H1 (cell line): ENCODE measurements around the gene THBS1.

Experiments used
- CREB1 ChIP-seq: IDR thresholded peaks from 2 replicates; pipeline ENCODE4 v1.6.1; 2012; ENCODE audit warnings: inconsistent platforms
- EGR1 ChIP-seq: IDR thresholded peaks from 2 replicates; pipeline ENCODE4 v1.6.1; 2011; ENCODE audit warnings: low read depth, low read length, borderline replicate concordance
- FOSL1 ChIP-seq: IDR thresholded peaks from 2 replicates; pipeline ENCODE4 v1.6.1; 2011; ENCODE audit warnings: mild to moderate bottlenecking, low read depth, low read length, moderate library complexity; ENCODE audit not compliant: insufficient read depth
- JUN ChIP-seq: IDR thresholded peaks from 2 replicates; pipeline ENCODE4 v1.6.1; 2011; ENCODE audit warnings: low read depth, mild to moderate bottlenecking, improper control_type of control experiment, low read length
- POLR2AphosphoS5 ChIP-seq: IDR thresholded peaks from 2 replicates; pipeline ENCODE4 v1.6.1; 2011; ENCODE audit warnings: low read depth, low read length
- SUZ12 ChIP-seq: fragments of 200-600 bp; sonication (generic); IDR thresholded peaks from 2 replicates; pipeline ENCODE4 v1.6.1; 2012; ENCODE audit warnings: mild to moderate bottlenecking, inconsistent platforms, low read length, moderate library complexity, mixed read lengths
- TAF1 ChIP-seq: IDR thresholded peaks from 2 replicates; pipeline ENCODE4 v1.6.1; 2011; ENCODE audit warnings: mild to moderate bottlenecking, low read depth, low read length
- TCF12 ChIP-seq: IDR thresholded peaks from 2 replicates; pipeline ENCODE4 v1.6.1; 2011; ENCODE audit warnings: low read depth, mild to moderate bottlenecking, low read length
- YY1 ChIP-seq: IDR thresholded peaks from 2 replicates; pipeline ENCODE4 v1.6.1; 2011; ENCODE audit warnings: low read depth, mild to moderate bottlenecking, low read length
- TF ChIP-seq, protein P1 (sequence below), 3 experiments: IDR thresholded peaks; 1 replicate in 2 of 3; 2 replicates in 1 of 3; pipeline versions ENCODE4 v1.5.1 to v1.6.1; 2011; ENCODE audit warnings: low read length in 3 of 3, mild to moderate bottlenecking in 3 of 3, inconsistent platforms in 2 of 3, low read depth in 1 of 3, moderate library complexity in 1 of 3; ENCODE audit not compliant: insufficient read depth in 1 of 3; ENCODE audit errors: control extremely low read depth in 1 of 3
- TF ChIP-seq, protein P2 (sequence below): IDR thresholded peaks from 2 replicates; pipeline ENCODE4 v1.6.1; 2011; ENCODE audit warnings: low read length, improper control_type of control experiment
- TF ChIP-seq, protein P3 (sequence below): IDR thresholded peaks from 2 replicates; pipeline ENCODE4 v1.6.1; 2012; ENCODE audit warnings: inconsistent platforms

DNA sequence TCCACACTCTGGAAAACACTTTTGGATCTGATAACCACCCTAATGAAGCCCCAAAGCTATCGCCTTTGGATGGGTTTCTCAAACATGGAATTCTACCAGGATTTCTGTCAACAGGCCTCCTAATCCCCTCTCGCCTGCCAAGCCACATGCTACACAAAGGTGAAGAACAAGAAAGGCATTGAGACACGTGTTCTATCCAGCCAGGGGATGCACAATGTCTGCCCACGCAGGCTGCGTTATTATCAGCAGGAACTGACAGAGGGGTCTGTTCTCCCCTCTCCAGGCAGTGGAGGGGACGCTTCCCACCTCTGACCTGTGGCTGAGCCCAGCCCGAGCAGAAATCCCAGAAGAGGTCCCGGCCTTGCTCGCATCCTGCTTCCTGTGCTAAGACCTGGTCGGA is 45.4 kb upstream of the THBS1 start:
- TF ChIP-seq, protein P1, sequence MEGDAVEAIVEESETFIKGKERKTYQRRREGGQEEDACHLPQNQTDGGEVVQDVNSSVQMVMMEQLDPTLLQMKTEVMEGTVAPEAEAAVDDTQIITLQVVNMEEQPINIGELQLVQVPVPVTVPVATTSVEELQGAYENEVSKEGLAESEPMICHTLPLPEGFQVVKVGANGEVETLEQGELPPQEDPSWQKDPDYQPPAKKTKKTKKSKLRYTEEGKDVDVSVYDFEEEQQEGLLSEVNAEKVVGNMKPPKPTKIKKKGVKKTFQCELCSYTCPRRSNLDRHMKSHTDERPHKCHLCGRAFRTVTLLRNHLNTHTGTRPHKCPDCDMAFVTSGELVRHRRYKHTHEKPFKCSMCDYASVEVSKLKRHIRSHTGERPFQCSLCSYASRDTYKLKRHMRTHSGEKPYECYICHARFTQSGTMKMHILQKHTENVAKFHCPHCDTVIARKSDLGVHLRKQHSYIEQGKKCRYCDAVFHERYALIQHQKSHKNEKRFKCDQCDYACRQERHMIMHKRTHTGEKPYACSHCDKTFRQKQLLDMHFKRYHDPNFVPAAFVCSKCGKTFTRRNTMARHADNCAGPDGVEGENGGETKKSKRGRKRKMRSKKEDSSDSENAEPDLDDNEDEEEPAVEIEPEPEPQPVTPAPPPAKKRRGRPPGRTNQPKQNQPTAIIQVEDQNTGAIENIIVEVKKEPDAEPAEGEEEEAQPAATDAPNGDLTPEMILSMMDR (IDR thresholded peaks at IDR 0.05; ENCODE audit: control extremely low read depth in 1 of 3, insufficient read depth in 1 of 3, low read depth in 1 of 3, low read length in 3 of 3) = no peak
- no peak for TF ChIP-seq EGR1
- TF ChIP-seq SUZ12 = no peak
- TF ChIP-seq FOSL1 = no peak
- TF ChIP-seq, protein P2, sequence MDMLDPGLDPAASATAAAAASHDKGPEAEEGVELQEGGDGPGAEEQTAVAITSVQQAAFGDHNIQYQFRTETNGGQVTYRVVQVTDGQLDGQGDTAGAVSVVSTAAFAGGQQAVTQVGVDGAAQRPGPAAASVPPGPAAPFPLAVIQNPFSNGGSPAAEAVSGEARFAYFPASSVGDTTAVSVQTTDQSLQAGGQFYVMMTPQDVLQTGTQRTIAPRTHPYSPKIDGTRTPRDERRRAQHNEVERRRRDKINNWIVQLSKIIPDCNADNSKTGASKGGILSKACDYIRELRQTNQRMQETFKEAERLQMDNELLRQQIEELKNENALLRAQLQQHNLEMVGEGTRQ = no peak
- TF ChIP-seq, protein P3, sequence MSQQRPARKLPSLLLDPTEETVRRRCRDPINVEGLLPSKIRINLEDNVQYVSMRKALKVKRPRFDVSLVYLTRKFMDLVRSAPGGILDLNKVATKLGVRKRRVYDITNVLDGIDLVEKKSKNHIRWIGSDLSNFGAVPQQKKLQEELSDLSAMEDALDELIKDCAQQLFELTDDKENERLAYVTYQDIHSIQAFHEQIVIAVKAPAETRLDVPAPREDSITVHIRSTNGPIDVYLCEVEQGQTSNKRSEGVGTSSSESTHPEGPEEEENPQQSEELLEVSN = no peak
- no peak for TF ChIP-seq JUN
- TF ChIP-seq POLR2AphosphoS5 = no peak
- TF ChIP-seq YY1 = no peak
- no peak for TF ChIP-seq TCF12
- no peak for TF ChIP-seq CREB1
- no peak for TF ChIP-seq TAF1
